BLaER1 (cell line): ENCODE data around the gene H19.

Experiments
- H3K27ac ChIP-seq: shearing (Covaris generic); formaldehyde crosslinking; 2 replicates; pipeline ENCODE4 v1.8.1; 2022
- H3K27me3 ChIP-seq: shearing (Covaris generic); formaldehyde crosslinking; 2 replicates; pipeline ENCODE4 v1.8.1; 2022
- H3K36me3 ChIP-seq: shearing (Covaris generic); formaldehyde crosslinking; 2 replicates; pipeline ENCODE4 v1.8.1; 2022
- H3K4me1 ChIP-seq: shearing (Covaris generic); formaldehyde crosslinking; 2 replicates; pipeline ENCODE4 v1.8.1; 2022
- H3K4me2 ChIP-seq: shearing (Covaris generic); formaldehyde crosslinking; 2 replicates; pipeline ENCODE4 v1.8.1; 2022
- H3K4me3 ChIP-seq: shearing (Covaris generic); formaldehyde crosslinking; 2 replicates; pipeline ENCODE4 v1.8.1; 2022
- H3K9ac ChIP-seq: shearing (Covaris generic); formaldehyde crosslinking; 2 replicates; pipeline ENCODE4 v1.8.1; 2022
- H3K9me3 ChIP-seq: shearing (Covaris generic); formaldehyde crosslinking; 2 replicates; pipeline ENCODE4 v1.8.1; 2022
- H4K20me1 ChIP-seq: shearing (Covaris generic); formaldehyde crosslinking; 2 replicates; pipeline ENCODE4 v1.8.1; 2022
- Cebpa-rat ChIP-seq: shearing (Covaris generic); IDR thresholded peaks from 2 replicates; pipeline ENCODE4 v1.8.1; 2022

H19 gene

DNA sequence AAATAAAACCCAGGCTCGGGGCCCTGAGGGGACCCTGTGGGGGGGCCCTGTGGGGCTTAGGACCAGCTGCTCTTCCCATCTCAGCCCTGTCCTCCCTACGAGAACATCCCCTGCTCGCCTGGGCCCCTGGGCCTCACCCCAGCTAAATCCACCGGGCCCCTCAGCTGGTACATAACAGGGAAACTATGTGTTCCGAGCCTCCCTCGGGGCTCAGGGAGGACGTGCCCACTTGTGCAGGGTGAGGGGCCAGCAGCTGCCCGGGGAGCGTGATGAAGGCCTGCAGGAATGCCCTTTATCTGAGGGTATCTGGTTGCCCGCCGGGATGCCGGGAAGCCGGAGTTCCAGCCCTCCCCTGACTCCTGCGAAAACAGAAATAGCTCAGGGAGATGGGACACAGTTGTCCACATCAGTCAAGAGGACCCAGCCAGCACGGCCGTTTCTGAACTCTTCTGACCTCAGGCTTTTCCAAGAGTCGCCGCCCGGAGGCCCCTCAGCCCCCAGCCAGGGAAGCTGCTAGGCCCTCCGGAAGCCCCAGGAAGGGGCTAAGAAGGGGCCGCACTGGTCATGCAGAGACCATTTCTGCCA, 29.9 kb downstream of the H19 start:
- no peaks in the 10 kb centered on the region for H3K27me3 ChIP-seq
- no peaks in the 10 kb centered on the region for H3K4me1 ChIP-seq
- no peak overlapping the region for H3K4me2 ChIP-seq
- H3K27ac ChIP-seq: no peak overlapping the region
- no peaks in the 10 kb centered on the region for H3K9me3 ChIP-seq
- H4K20me1 ChIP-seq: no peaks in the 10 kb centered on the region
- H3K36me3 ChIP-seq: no peaks in the 10 kb centered on the region
- TF ChIP-seq Cebpa-rat: no peak
- no peak overlapping the region for H3K4me3 ChIP-seq
- no peak overlapping the region for H3K9ac ChIP-seq

GRCh38 chr11:1966531-1966930, 31.1 kb downstream of the H19 start:
- Histone ChIP-seq H4K20me1 (no peaks in the 10 kb centered on the region), H3K4me1 (no peaks in the 10 kb centered on the region), H3K27ac (no peak overlapping the region), H3K9ac (no peak overlapping the region), H3K4me3 (no peak overlapping the region), H3K27me3 (no peaks in the 10 kb centered on the region), H3K9me3 (no peaks in the 10 kb centered on the region), H3K4me2 (no peak overlapping the region), H3K36me3 (no peaks in the 10 kb centered on the region)
- no peak for TF ChIP-seq Cebpa-rat

GRCh38 chr11:1964955-1965354, 32.7 kb downstream of the H19 start:
- no peak for TF ChIP-seq Cebpa-rat
- Histone ChIP-seq H3K4me2 (no peak overlapping the region), H4K20me1 (no peaks in the 10 kb centered on the region), H3K27me3 (no peaks in the 10 kb centered on the region), H3K27ac (no peak overlapping the region), H3K36me3 (no peaks in the 10 kb centered on the region), H3K4me3 (no peak overlapping the region), H3K9ac (no peak overlapping the region), H3K4me1 (no peaks in the 10 kb centered on the region), H3K9me3 (no peaks in the 10 kb centered on the region)

- H3K4me3 ChIP-seq: no peak overlapping the region
- H3K27me3 ChIP-seq: no peaks in the 10 kb centered on the region
- H3K4me2 ChIP-seq: no peak overlapping the region
- H3K4me1 ChIP-seq: no peaks in the 10 kb centered on the region
- TF ChIP-seq Cebpa-rat: no peak
- H3K36me3 ChIP-seq: no peaks in the 10 kb centered on the region
- H3K9ac ChIP-seq: no peak overlapping the region
- H4K20me1 ChIP-seq: no peaks in the 10 kb centered on the region
- no peak overlapping the region for H3K27ac ChIP-seq
- H3K9me3 ChIP-seq: no peaks in the 10 kb centered on the region
Measured at GRCh38 chr11:1964348-1964747, 33.3 kb downstream of the H19 start.

- Histone ChIP-seq H3K4me2 (no peak overlapping the region), H4K20me1 (no peaks in the 10 kb centered on the region), H3K4me3 (no peak overlapping the region), H3K4me1 (no peaks in the 10 kb centered on the region), H3K36me3 (no peaks in the 10 kb centered on the region), H3K9me3 (no peaks in the 10 kb centered on the region), H3K27ac (no peak overlapping the region), H3K27me3 (no peaks in the 10 kb centered on the region), H3K9ac (no peak overlapping the region)
- TF ChIP-seq Cebpa-rat: no peak
Measured at GRCh38 chr11:1963864-1964263, 33.8 kb downstream of the H19 start.

GRCh38 chr11:1959786-1960185, 37.9 kb downstream of the H19 start:
- no peaks in the 10 kb centered on the region for H3K9me3 ChIP-seq
- TF ChIP-seq Cebpa-rat: no peak
- H3K36me3 ChIP-seq: no peaks in the 10 kb centered on the region
- no peaks in the 10 kb centered on the region for H3K27me3 ChIP-seq
- H3K4me2 ChIP-seq: no peak overlapping the region
- H3K4me3 ChIP-seq: no peak overlapping the region
- no peaks in the 10 kb centered on the region for H3K4me1 ChIP-seq
- H3K27ac ChIP-seq: no peak overlapping the region
- no peak overlapping the region for H3K9ac ChIP-seq
- H4K20me1 ChIP-seq: no peaks in the 10 kb centered on the region

GRCh38 chr11:1958367-1958766, 39.3 kb downstream of the H19 start:
- no peaks in the 10 kb centered on the region for H3K36me3 ChIP-seq
- H3K4me1 ChIP-seq: no peaks in the 10 kb centered on the region
- no peak overlapping the region for H3K27ac ChIP-seq
- no peaks in the 10 kb centered on the region for H3K27me3 ChIP-seq
- H3K4me2 ChIP-seq: no peak overlapping the region
- H3K4me3 ChIP-seq: no peak overlapping the region
- H3K9me3 ChIP-seq: no peaks in the 10 kb centered on the region
- no peak overlapping the region for H3K9ac ChIP-seq
- no peak for TF ChIP-seq Cebpa-rat
- H4K20me1 ChIP-seq: no peaks in the 10 kb centered on the region

DNA sequence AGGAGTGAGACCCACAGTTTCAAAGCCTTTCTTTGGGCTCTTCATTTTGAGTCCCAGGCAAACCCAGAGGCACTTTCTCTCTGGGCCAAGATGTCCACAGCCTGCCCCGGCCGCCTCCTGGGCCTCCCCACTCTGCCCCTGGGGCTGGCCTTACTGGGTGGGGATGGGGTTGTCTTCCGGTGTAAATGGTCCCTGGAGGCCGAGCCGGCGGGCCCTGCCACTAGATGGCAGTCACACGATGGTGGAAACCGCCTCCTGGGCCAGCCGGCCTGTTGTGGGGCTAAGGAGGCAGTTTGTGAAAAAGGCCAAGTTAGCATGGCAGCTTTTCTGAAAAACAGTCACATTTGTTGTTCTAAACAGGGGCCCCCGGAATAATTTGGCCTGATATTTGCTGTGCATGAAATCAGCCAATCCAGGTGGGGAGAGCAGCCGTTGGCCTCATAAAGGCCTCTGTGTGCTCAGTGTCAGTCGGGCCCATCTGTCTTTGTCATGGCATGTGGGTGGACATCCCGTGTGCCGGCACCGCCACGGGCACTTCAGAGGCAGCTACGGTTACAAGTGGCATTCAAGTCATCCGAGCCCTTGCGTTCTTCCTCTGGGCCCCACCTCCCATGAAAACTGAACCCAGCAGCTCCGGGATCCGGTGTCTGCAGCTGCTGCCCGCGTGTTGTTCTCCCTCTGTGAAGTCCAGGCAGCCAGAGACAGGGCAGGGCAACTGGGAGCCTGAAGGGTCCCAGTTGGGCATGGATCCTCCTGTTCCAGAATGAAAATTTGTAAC, 44.0 kb downstream of the H19 start:
- H3K4me1 ChIP-seq: no peaks in the 10 kb centered on the region
- no peak overlapping the region for H3K27ac ChIP-seq
- TF ChIP-seq Cebpa-rat: no peak
- H3K9ac ChIP-seq: no peak overlapping the region
- no peaks in the 10 kb centered on the region for H3K27me3 ChIP-seq
- no peak overlapping the region for H3K4me2 ChIP-seq
- H3K36me3 ChIP-seq: no peaks in the 10 kb centered on the region
- H3K9me3 ChIP-seq: no peaks in the 10 kb centered on the region
- H3K4me3 ChIP-seq: no peak overlapping the region
- H4K20me1 ChIP-seq: no peaks in the 10 kb centered on the region

DNA sequence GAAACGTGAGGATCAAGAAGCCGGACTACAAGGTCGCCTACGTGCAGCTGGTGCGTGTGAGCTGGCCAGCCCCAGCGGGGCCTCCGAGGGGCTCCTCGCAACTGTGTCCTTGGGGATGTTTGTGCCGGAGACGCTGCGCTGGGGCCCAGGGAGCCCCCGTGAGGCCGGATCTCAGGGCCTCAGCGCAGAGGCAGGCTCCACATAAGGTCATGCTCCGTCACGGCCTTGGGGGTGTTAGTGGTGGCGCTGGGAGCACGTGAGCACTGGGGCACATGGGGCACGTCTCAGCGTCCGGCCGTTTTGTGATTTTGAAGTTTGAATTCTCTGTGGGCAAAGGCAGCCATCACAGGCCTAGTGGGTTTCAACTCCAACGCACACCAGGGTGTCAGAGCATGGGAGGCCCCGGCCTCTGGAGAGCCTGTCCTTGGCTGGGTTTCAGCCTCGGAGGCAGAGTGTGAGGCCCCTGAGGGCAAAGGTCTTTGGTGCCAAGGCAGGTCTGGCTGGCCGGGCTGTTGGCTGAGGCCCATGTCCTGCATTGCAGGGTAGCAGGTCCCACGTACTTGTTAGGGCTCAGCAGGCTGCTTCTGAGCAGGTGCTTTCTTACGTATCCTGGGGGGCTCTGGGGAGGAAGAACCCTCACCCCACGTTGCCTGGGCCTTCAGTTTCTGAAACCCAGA, 44.7 kb downstream of the H19 start:
- no peaks in the 10 kb centered on the region for H3K9me3 ChIP-seq
- H3K27me3 ChIP-seq: no peaks in the 10 kb centered on the region
- H3K4me1 ChIP-seq: no peaks in the 10 kb centered on the region
- no peak overlapping the region for H3K27ac ChIP-seq
- H3K9ac ChIP-seq: no peak overlapping the region
- no peaks in the 10 kb centered on the region for H4K20me1 ChIP-seq
- no peak overlapping the region for H3K4me2 ChIP-seq
- no peaks in the 10 kb centered on the region for H3K36me3 ChIP-seq
- no peak for TF ChIP-seq Cebpa-rat
- no peak overlapping the region for H3K4me3 ChIP-seq

DNA sequence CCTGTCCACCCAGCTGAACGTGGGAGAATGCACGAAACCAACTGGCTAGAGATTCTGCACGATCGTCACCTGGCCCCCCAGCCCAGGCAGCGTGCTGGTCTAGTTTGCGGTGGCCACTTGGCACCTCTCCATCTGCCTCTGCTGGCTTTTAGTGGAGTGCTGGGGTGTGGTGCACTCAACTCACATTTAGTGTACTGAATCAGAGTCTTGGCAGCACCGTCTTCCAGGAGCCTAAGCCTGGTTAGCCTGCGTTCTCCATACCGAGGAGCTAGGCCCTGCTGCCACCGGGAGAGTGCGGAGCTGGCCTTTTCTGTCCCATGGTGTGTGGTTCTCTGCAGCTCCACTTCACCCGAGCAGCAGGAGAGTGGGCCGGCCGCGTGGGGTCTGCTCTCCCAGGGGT, 47.7 kb downstream of the H19 start:
- H3K9me3 ChIP-seq: no peaks in the 10 kb centered on the region
- no peak overlapping the region for H3K4me3 ChIP-seq
- H3K4me2 ChIP-seq: no peak overlapping the region
- H3K4me1 ChIP-seq: no peaks in the 10 kb centered on the region
- H3K9ac ChIP-seq: no peak overlapping the region
- H3K36me3 ChIP-seq: no peaks in the 10 kb centered on the region
- no peak for TF ChIP-seq Cebpa-rat
- no peaks in the 10 kb centered on the region for H4K20me1 ChIP-seq
- H3K27me3 ChIP-seq: no peaks in the 10 kb centered on the region
- H3K27ac ChIP-seq: no peak overlapping the region
